Kidney tubule cell (primary cell): ENCODE measurements around the gene SPATA31C2.
"Not testable (repeated sequence)": the region's sequence is repeated elsewhere in the genome, so short reads cannot be mapped to it uniquely, and the experiment has no call there.

Experiments
- DNase-seq: peaks from one replicate; pipeline ENCODE4 v3.0.0-alpha.2; 2018; ENCODE audit warnings: low spot score

The SPATA31C2 gene

DNA sequence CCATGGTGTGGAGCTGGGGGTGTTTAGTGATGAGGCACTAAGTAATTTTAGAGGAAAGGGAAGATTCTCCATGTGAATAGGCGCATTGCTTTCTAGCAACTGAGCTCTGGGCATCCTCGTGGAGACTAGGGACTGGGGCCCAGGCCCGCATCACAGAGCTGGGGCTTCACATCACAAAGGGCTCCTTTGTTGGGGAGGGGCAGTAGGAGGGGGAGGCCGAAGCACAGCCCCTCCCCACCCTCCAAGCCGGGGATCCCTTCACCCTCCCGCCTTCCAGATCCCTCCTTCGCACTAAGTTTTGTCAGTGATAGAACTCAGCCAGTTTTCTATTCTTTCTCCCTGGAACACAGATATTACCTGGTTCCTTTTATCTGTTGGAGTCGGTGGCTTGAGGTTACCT, at the start of gene SPATA31C2:
Gene SPATA31C2 (minus strand): TSS at position 101 of the 400 bp plus-strand sequence. CDS start 29 bp downstream, at position 72.
- not testable (repeated sequence) for DNase-seq

DNA sequence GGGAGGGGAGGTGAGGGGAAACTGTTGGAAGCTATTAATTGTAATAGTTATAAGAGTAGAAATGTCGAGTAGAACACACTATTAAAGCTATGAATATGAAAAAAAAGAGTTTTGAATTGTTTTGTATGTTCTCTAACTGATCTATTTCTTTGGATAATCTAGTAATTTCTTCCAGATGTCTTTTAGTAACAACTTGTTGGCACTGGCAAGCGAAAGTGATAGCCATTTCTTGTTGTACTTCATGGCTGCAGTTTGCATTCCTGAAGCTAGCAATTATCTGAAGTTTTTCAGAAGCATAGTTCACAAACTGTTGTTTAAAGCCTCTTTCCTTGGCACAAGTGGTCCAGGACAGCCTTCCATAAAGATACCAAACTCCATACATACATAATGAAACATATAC, 49.4 kb upstream of the SPATA31C2 start:
- no peak for DNase-seq

DNA sequence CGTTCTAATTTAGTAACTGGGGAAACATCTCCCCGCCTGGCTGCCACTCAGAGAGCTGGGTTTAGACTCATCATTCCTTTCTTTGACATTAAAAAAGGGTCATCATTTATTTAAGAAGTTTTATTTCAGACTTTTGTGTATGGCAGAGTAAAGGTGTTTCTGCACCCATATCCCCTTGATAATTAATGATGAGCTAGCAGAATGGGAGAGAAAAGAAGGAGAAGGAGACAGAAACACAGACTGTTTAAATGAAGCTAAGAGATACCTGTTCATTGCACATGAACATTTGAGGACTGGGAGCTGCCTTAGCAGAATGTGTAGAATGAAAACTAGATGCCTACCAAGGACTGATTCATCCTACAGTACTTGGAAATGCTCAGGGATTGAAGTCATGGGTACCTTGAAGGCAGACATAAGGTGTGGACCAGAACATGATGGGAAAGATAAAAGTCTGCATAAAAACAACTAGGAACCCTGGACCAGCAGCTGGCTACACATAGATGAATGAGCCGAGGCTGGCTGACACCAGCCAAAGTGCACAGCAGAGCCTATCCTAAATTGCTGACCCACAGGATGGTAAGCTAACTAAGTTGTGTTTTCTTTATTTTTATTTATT, 48.3 kb upstream of the SPATA31C2 start:
- no peak for DNase-seq

DNA sequence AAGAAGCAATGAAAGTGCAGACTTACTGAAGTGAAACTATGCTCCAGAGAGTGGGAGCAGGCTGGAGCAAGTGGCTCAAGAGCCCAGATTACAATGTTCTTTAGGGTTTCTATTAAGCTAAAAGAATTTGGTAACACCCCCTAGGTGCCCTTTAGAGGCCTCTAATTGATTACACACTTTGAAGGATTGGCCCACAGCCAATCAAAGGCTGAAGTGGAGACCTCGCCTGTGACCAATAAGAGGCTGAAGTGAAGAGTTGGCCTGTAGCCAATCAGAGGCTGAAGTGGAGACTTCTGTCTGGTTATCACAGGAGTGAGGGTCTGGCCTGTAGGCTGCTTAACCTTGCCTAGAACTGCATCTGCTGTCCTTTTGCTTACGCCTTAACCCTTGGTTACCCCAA, 46.7 kb upstream of the SPATA31C2 start:
- no peak for DNase-seq

DNA sequence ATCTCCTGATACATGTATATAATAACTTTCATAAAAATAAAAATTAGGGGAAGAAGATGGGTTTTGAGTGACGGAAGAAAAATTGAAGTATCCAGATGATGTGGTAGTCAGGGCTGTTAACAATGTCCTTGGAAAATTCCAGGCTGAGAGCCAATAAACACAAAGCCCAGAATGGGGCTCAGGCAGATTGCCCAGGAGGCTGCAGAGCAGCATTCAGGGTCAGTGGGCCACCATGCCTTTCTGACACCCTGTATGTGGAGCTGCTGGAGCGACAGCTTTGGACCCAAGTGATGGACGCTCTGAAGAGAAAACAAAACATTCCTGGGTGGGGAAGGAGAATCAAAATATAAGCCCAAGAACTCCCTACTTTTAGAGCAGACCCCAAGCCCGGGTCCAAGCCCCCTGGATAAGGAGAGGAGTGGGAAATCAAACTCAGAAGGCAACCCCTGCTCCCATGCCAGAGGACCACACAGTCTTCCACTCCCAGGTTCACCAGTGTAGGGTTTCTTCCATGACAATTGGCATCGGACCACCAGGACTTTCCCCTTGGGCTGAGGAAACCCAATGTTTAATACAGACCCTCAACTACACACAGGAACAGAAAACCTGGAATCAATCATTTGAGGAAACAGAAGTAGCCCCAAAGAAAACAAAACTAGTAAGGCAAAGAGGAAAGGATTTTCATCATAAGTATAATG, 45.7 kb upstream of the SPATA31C2 start:
- no peak for DNase-seq

DNA sequence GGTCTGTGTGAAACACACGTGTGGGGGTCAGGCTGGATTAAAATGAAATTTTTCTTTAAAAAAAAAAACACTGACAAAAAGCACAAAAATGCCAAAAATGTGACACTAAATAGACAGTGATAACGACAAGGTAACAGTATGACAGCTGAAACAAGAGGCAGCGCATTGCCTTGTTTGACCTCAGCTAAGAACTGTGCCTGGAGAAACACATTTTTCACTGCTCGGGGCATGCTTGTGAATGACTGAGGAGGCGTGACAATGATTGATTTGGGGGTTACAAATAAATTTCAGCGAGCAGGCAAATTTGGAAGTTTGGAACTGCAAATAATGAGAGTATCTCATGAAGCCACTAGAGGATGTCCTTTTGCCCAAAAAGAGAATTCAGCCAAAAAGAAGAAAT, 44.2 kb upstream of the SPATA31C2 start:
- no peak for DNase-seq

DNA sequence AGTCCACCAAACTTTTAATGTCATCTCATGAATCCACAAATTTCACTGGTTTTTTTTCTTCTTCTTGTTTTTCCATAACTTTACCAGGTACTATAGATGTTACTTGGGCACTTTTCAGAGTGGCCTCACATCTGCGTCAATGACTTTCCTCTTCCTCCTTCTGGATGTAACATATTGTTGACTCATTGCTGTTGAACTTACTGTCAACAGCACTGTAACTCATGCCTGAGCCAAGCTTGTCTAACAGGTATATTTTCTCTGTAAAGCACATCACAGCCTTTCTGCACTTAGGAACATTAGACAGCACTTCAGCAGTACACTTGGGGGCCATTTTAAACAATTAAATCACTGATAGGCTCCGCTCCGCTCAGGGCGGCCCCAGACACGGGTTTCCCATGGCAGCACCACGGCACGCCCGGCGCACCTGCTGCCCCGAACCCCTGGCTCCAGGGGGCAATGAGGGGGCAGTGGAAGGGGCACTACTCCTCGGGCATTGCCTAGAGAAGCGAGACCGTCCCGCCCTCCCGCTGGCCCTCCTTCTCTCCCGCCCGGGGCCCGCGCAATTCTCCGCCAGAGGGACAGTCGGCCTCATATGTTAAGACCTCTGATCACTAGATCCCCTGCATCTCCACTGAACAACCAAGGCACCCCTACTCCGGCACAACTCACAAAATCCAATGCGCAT, 41.9 kb upstream of the SPATA31C2 start:
- no peak for DNase-seq

DNA sequence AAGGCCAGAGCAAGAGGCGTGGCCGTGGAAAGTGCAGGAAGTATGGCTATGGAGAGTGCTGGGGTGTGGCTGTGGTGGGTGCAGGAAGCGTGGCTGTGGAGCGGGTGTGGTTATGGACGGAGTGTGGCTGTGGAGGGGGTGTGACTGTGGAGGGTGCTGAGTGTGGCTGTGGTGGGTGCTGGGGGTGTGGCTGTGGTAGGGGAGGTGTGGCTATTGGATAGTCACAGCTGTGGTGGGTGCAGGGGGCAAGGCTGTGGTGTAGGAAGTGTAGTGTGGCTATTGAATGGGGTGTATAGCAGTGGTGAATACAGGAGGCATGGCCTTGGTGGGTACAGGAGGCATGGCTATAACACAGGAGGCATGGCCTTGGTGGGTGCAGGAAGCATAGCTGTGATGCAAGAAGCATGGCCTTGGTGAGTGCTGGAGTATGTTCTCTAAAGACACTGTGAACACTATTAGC, 40.8 kb upstream of the SPATA31C2 start:
- DNase-seq = no peak

DNA sequence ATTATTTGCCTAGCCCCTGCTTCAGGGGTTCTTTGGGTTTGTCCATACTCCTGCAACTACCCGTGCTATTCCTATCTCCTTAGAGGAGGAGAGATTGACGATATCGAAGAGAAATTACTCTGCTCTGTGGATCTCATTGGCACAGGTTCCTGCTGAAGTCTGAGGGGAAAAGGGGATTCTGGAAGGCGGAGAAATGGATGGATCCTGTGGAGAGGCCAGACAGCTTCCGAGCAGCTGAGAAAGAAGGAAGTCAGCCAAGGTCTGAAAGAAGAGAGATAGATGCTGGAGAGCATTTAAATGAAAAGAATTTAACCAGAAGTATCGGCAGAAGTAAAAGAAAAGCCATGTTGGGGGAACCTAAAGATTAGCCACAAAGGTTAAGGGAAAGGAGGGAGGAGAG, 40.4 kb upstream of the SPATA31C2 start:
- no peak for DNase-seq

DNA sequence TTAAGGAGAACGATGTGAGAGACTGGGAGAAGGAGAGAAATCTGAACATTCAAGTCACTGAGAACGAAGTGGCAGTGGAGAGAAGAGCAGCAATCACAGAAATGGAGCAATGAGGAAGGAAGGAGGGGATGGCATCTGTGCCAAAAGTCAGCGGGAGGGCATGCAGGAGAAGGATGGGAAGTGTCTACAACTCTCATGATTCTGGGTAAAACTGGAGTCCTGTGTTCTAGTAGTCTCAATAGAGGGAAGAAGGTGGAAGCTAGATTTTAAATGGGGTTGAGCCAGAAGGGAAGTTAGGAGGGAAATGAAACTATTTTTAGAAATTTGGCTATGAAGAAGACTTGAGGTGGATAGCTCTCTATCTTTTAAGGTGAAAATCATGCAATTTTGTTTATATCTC, 39.1 kb upstream of the SPATA31C2 start:
- DNase-seq = no peak

DNA sequence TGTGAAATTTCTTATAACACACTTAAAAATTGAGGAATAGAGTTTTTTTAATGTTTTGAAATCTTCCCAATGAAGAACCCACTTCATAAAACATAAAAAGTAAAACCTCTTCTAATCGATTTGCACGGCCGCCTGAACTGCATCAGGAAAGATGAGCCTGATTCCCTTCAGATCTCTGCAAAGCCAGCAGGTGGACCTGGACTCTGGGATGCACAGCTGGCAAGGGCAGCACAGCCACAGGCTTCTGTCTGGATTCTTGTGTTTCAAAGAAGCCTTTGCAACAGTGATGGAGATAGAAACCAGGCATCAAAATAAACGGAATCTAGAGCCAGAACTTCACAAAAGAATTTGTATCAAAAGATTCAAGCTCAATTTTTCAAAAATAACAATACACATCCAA, 36.0 kb upstream of the SPATA31C2 start:
- peak; percentile 22 for DNase-seq

DNA sequence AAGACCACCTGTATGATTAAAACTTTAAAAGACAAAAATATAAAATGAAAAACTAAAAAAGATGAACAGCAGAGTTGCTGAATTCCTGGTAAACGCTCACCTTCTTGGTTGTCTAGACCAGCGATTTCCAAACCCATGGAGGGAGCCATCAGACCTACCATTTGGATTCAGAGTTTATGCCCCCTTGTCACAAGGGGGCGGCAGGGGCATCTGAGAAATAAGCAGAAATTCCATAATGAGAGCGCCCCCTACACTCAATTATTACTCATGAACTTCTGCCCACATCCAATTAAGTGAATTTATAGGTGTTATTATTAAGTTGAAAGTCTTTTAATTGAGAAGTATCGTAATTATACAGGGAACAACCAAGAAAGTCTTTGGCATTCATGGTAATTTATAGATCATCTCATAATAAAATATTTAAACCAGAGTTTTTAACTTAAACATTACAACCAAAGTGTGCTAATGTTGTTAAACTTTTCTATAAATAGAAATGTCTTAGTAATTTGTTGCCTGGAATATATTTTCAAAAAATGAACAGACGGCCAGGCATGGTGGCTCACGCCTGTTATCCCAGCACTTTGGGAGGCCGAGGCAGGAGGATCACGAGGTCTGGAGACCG, 35.2 kb upstream of the SPATA31C2 start:
- peak; percentile 80 for DNase-seq

DNA sequence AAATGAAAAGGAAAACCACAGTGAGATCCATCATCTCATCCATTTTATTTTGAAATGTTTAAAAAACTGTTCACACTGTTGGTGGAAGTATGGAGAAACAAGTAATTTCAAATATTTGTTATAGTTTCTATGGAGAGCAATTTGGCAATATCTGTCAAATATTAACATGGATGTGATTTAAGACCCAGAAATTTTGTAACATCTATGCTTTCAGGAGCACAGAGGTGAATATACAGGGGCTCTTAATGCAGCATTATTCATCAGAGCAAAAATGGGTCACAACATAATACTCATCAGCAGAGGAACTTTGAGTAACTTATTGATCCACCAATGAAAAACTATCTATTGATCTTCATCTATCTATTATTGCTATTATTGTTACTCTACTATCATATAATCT, 31.4 kb upstream of the SPATA31C2 start:
- no peak for DNase-seq

DNA sequence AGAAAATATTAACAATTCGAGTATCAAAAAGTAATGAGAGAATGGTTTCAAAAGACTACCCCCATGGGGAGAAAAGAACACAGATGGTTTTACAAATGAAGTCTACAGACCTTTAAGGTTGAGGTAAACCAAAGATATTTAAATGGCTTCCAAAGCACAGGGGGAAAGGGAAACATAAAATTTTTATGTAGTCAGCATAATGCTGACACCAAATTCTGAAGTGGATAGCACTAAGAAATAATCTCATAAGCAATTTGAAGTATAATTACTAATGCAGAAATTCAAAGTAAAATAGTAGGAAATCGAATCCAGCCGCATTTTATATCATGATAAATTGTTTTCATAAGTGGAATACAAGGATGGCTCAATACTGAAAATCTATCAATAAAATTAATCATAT, 30.3 kb upstream of the SPATA31C2 start:
- no peak for DNase-seq

DNA sequence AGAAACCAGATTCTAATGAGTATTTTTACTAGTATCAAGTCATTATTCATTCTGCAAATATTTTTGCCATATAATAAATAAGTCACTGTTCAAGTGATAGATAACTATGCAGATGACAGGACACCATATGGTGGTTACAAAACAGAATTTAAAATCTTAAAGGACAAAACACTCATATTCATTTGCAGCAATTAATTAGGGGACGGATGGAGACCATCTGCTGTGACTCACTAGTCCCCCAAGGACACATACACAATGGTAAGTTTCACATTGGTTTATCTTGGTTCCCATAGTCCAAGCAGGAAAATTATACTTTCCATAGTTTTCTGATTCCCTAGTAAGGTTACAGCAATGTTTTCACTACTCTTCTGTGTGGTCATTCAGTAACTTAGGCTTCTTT, 28.4 kb upstream of the SPATA31C2 start:
- no peak for DNase-seq

DNA sequence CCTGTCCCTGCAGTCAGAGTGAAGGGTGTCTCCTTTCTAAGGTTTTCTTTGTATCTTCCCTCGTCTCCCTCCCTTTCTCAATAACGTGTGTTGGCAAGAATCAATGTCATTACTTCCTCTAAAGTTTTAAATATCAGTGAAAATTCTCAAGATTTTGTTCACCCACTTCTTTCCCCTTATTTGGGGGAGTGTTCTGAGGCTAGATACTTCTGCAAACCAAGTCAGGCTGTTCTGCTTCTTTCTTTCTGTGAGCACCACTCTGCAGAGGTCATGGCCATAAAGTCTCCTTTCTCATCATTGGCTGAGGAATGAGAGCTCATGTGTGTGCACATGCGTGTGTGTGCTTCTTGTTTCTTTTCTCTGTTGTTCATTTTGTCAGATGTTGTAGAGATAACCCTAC, 26.6 kb upstream of the SPATA31C2 start:
- DNase-seq = no peak

DNA sequence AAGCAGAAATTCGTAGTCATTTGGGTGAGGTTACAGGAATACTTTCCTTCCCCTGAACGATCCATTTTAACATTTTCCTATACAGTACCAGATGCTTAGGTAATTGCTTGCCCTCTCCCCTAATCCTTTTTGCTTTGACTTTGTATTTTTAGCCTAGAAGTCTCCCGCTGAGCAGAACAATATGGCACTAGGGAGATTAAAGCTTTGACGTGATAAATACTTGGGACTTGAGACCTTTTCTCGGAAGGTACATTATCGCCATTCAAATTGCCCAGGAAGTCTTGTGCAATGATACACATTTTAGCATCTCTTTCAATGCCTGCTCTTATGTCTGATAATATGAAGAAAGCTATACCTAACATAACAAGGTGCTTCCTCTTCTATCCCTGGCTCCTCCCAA, 22.9 kb upstream of the SPATA31C2 start:
- no peak for DNase-seq

DNA sequence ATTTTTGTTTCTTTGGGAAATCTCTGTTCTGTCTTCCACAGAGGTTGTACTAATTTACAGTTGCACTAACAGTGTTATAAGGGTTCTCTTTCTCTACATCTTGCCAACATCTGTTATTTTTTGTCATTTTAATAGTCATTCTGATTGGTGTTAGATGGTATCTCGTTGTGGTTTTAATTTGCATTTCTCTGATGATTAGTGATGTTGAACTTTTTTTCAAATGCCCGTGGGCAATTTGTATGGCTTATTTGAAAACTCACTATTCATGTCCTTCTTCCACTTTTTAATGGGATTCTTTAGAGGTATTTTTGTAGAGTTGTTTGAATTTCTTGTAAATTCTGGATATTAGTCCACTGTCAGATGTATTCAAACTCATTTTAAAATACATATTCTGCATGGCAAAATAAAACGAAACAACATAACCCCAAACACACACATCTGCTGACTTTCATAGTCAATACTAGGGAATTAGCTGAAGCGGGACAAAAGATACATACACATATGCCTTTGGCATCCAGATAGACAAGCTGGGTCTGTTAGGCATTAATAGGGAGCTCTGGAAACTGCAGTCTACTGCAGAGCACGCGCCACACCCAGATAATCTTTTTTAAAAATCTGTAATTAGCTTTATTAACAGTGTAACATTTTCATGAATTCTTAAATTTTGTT, 5.8 kb upstream of the SPATA31C2 start:
- DNase-seq = no peak

DNA sequence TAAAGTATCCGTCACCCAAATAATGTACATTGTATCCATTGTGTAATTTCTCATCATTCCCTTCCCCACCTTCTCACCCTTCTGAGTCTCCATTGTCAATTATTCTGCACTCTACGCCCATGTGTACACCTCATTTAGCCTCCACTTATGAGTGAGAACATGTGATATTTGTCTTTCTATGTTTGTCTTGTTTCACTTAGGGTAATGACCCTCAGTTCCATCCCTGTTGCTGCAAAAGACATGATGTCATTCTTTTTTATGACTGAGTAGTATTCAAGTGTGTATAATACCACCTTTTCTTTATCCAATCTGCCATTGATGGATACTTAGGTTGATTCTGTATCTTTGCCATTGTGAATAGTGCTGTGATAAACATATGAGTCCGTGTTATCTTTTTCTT, 4.9 kb upstream of the SPATA31C2 start:
- no peak for DNase-seq

DNA sequence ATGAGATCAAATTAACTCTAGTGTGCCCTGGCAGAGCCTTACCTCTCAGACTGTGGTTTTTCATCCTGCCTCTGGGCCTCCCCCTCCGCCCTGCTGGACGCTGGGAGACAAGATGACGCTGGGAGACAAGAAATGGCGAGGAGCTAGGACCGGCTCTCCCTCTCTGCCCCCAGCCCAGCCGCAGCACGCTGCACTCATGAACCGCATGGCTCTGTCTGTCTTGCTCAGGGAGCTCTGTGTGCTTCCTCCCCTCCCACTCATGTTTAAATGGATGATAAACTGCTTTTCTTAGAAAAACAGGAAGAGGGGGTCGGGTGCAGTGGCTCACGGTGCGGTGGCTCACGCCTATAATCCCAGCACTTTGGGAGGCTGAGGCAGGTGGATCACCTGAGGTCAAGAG, 4.7 kb downstream of the SPATA31C2 start:
- not testable (repeated sequence) for DNase-seq

DNA sequence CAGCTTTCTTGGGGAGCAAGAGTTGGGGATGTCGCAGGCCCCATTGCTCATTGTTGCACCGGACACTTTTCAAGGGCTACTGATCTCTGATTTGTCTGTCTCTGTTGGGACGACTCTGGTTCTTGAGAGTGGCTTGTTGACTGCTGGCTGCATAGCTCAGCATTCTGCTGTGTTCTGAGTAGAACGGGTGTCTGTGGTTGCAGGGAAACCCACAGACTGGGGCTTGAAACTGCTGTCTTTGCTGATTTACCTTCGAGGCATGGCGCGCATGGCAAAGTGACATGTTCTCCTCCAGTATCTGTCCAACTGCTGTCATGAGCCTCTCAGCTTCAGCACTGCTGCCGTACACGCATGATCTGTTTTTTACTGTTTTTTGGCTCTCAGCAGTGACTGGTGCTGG, 8.7 kb downstream of the SPATA31C2 start:
- not testable (repeated sequence) for DNase-seq

DNA sequence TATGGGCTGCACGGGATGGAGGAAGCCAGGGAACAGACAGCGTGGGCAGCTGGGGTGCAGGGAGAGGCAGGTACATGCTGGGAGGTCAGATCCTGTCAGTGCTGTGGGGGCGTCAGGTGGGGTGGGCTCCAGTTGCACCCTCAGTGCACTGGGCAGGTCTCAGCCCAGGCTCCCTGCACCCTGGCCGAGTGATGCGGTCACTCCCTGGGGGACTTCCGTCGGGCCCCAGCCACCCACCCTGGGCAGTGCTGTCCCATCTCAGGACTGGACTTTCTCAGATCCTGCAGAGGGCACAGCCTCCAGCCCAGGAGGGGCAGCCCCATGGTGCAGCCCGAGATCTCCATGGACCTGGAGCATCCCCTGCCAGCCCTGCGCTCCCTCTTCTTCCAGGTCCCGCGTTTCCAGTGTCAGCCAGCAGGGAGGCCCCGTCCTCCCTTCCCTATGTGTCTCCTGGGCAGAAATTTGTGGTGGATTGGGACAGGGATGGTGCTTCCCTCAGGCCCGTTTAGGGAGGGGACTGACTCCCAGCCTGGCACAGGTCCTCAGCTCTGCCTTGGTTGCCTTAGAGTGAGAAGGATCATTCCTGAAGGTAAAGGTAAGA, 10.5 kb downstream of the SPATA31C2 start:
- not testable (repeated sequence) for DNase-seq
